H1 (cell line): ENCODE data around the gene WDR75.

Experiments
- BCL11A ChIP-seq, 2 experiments: IDR thresholded peaks; one replicate each; pipeline ENCODE4 v1.6.1; 2011; ENCODE audit warnings: low read depth in 2 of 2, low read length in 2 of 2, mild to moderate bottlenecking in 2 of 2
- BRCA1 ChIP-seq: IDR thresholded peaks from 2 replicates; pipeline ENCODE4 v1.6.1; 2012; ENCODE audit warnings: low read depth, low read length, improper control_type of control experiment
- CHD1 ChIP-seq: IDR thresholded peaks from 2 replicates; pipeline ENCODE4 v1.6.1; 2012; ENCODE audit warnings: low read depth, low read length, improper control_type of control experiment
- CHD2 ChIP-seq: IDR thresholded peaks from 2 replicates; pipeline ENCODE4 v1.6.1; 2012; ENCODE audit warnings: low read length, improper control_type of control experiment
- CTBP2 ChIP-seq: IDR thresholded peaks from 2 replicates; pipeline ENCODE4 v1.7.0; 2011; ENCODE audit warnings: borderline replicate concordance, mild to moderate bottlenecking, moderate library complexity, mixed read lengths, low read length; ENCODE audit not compliant: insufficient read depth, insufficient read length
- EZH2 ChIP-seq: fragments of 200-600 bp; sonication (generic); IDR thresholded peaks from 2 replicates; pipeline ENCODE4 v1.7.1; 2012; ENCODE audit warnings: low read depth, mild to moderate bottlenecking, moderate library complexity, low read length, inconsistent platforms; ENCODE audit not compliant: severe bottlenecking
- GABPA ChIP-seq: IDR thresholded peaks from 2 replicates; pipeline ENCODE4 v1.6.1; 2011; ENCODE audit warnings: mild to moderate bottlenecking, low read length, moderate library complexity, borderline replicate concordance; ENCODE audit not compliant: insufficient read depth
- POLR2A ChIP-seq, 2 experiments: IDR thresholded peaks; 1 replicate in 1 of 2; 2 replicates in 1 of 2; pipeline ENCODE4 v1.6.1; 2011; ENCODE audit warnings: low read depth in 2 of 2, low read length in 2 of 2, mild to moderate bottlenecking in 2 of 2; ENCODE audit errors: control extremely low read depth in 1 of 2
- SRF ChIP-seq: IDR thresholded peaks from 2 replicates; pipeline ENCODE4 v1.6.1; 2011; ENCODE audit warnings: mild to moderate bottlenecking, low read depth, low read length, moderate library complexity
- TF ChIP-seq, protein P1 (sequence below), 3 experiments: IDR thresholded peaks; 1 replicate in 2 of 3; 2 replicates in 1 of 3; pipeline versions ENCODE4 v1.5.1 to v1.6.1; 2011; ENCODE audit warnings: low read length in 3 of 3, mild to moderate bottlenecking in 3 of 3, inconsistent platforms in 2 of 3, low read depth in 1 of 3, moderate library complexity in 1 of 3; ENCODE audit not compliant: insufficient read depth in 1 of 3; ENCODE audit errors: control extremely low read depth in 1 of 3
- TF ChIP-seq, protein P2 (sequence below): IDR thresholded peaks from 2 replicates; pipeline ENCODE4 v1.6.1; 2012; ENCODE audit warnings: low read length, inconsistent platforms
- TF ChIP-seq, protein P3 (sequence below): IDR thresholded peaks from 2 replicates; pipeline ENCODE4 v1.6.1; 2011; ENCODE audit warnings: low read length, improper control_type of control experiment
- TF ChIP-seq, protein P4 (sequence below): IDR thresholded peaks from 2 replicates; pipeline ENCODE4 v1.6.1; 2011; ENCODE audit warnings: low read depth, mild to moderate bottlenecking, low read length; ENCODE audit not compliant: insufficient read depth

DNA sequence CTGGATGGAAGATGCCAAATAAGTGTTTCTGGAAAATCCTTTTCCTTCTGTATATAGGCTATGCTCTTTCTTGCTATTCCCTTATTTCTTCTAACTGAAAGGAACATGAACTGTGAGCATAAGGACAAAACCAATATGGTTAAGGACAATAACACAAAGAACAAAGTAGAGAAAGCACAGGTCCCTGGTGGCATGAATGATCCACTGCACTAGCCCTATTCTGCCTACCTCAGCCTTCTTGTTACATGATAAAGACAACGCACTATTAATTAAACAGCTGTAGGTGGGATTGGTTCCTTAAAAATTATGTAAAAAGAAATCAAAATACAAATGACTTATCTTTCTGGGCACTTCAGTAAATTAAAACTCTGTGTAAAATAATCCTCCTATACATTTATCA, 1.9 kb upstream of the WDR75 start:
- TF ChIP-seq, protein P1, sequence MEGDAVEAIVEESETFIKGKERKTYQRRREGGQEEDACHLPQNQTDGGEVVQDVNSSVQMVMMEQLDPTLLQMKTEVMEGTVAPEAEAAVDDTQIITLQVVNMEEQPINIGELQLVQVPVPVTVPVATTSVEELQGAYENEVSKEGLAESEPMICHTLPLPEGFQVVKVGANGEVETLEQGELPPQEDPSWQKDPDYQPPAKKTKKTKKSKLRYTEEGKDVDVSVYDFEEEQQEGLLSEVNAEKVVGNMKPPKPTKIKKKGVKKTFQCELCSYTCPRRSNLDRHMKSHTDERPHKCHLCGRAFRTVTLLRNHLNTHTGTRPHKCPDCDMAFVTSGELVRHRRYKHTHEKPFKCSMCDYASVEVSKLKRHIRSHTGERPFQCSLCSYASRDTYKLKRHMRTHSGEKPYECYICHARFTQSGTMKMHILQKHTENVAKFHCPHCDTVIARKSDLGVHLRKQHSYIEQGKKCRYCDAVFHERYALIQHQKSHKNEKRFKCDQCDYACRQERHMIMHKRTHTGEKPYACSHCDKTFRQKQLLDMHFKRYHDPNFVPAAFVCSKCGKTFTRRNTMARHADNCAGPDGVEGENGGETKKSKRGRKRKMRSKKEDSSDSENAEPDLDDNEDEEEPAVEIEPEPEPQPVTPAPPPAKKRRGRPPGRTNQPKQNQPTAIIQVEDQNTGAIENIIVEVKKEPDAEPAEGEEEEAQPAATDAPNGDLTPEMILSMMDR (IDR thresholded peaks at IDR 0.05; ENCODE audit: control extremely low read depth in 1 of 3, insufficient read depth in 1 of 3, low read depth in 1 of 3, low read length in 3 of 3) = peak in 1 of 3 experiments; percentile 15; a peak in 1 of 4 replicates
- TF ChIP-seq CHD2 = no peak
- TF ChIP-seq POLR2A (IDR thresholded peaks at IDR 0.05; ENCODE audit: control extremely low read depth in 1 of 2, low read depth in 2 of 2, low read length in 2 of 2) = no peak
- TF ChIP-seq BCL11A (IDR thresholded peaks at IDR 0.05; ENCODE audit: low read depth in 2 of 2, low read length in 2 of 2) = no peak
- TF ChIP-seq, protein P2, sequence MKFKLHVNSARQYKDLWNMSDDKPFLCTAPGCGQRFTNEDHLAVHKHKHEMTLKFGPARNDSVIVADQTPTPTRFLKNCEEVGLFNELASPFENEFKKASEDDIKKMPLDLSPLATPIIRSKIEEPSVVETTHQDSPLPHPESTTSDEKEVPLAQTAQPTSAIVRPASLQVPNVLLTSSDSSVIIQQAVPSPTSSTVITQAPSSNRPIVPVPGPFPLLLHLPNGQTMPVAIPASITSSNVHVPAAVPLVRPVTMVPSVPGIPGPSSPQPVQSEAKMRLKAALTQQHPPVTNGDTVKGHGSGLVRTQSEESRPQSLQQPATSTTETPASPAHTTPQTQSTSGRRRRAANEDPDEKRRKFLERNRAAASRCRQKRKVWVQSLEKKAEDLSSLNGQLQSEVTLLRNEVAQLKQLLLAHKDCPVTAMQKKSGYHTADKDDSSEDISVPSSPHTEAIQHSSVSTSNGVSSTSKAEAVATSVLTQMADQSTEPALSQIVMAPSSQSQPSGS = no peak
- TF ChIP-seq, protein P3, sequence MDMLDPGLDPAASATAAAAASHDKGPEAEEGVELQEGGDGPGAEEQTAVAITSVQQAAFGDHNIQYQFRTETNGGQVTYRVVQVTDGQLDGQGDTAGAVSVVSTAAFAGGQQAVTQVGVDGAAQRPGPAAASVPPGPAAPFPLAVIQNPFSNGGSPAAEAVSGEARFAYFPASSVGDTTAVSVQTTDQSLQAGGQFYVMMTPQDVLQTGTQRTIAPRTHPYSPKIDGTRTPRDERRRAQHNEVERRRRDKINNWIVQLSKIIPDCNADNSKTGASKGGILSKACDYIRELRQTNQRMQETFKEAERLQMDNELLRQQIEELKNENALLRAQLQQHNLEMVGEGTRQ = no peak
- TF ChIP-seq BRCA1 = no peak
- no peak for TF ChIP-seq EZH2
- TF ChIP-seq GABPA = no peak
- no peak for TF ChIP-seq SRF
- TF ChIP-seq CHD1 = no peak
- TF ChIP-seq, protein P4, sequence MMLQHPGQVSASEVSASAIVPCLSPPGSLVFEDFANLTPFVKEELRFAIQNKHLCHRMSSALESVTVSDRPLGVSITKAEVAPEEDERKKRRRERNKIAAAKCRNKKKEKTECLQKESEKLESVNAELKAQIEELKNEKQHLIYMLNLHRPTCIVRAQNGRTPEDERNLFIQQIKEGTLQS = no peak
- TF ChIP-seq CTBP2 = no peak
